Stomach (tissue), 9 donors: ENCODE measurements around the gene STX5. TPM values are rescaled to one million over a fixed set of nuclear protein-coding genes. Genes with fewer than 3 reads are reported as not detected.

ENCODE experiments used
- DNase-seq, 2 donors: peaks; one replicate each; pipeline versions ENCODE4 v3.0.0 to v3.0.0-alpha.2; 2013 to 2019
- H3K27ac ChIP-seq, 5 donors: fragments of 200-600 bp in 4 of 5; sonication (generic) in 4 of 5; one replicate each; pipeline ENCODE4 v1.5.1; 2013 to 2019; ENCODE audit warnings: mild to moderate bottlenecking in 1 of 5, moderate library complexity in 1 of 5
- H3K27me3 ChIP-seq, 3 donors: fragments of 200-600 bp; sonication (generic); one replicate each; pipeline ENCODE4 v1.5.1; 2017 to 2019; ENCODE audit warnings: mixed run types in 1 of 3
- H3K36me3 ChIP-seq, 4 donors: fragments of 200-600 bp; sonication (generic); 1 replicate in 3 of 4; 2 replicates in 1 of 4; pipeline ENCODE4 v1.5.1; 2016 to 2019
- H3K4me1 ChIP-seq, 4 donors: fragments of 200-600 bp; sonication (generic); one replicate each; pipeline ENCODE4 v1.5.1; 2016 to 2019
- H3K4me3 ChIP-seq, 4 donors: fragments of 200-600 bp; sonication (generic) in 3 of 4; one replicate each; pipeline ENCODE4 v1.5.1; 2016 to 2019; ENCODE audit warnings: mild to moderate bottlenecking in 1 of 4
- H3K9me3 ChIP-seq, 4 donors: fragments of 200-600 bp; sonication (generic); one replicate each; pipeline ENCODE4 v1.5.1; 2016 to 2019
- EP300 ChIP-seq: sonication (generic); formaldehyde crosslinking; IDR thresholded peaks from one replicate; pipeline ENCODE4 v1.6.1; 2017; ENCODE audit warnings: antibody characterized with exemption
- POLR2A ChIP-seq, 4 donors: fragments of 450-650 bp; IDR thresholded peaks; one replicate each; pipeline ENCODE4 v1.6.1; 2016; ENCODE audit warnings: antibody characterized with exemption in 4 of 4, control low read depth in 2 of 4, mild to moderate bottlenecking in 1 of 4, moderate library complexity in 1 of 4
- POLR2AphosphoS5 ChIP-seq, 3 donors: sonication (generic); formaldehyde crosslinking; IDR thresholded peaks; one replicate each; pipeline ENCODE4 v1.6.1; 2016; ENCODE audit warnings: antibody characterized with exemption in 3 of 3
- WGBS, 5 donors: extraction: QIAGEN DNeasy Blood & Tissue Kit in 3 of 5; methylation state at CpG; one replicate each; pipeline versions ENCODE4 v1.1.5 to v1.1.7; 2013 to 2018; 5-methylcytosine and 5-hydroxymethylcytosine counted together
- intact Hi-C: fragments of 100-400 bp; cut with DNase I; formaldehyde crosslinking; loops from one replicate; pipeline ENCODE4 v1.15.1; 2023; ENCODE audit warnings: low total_unique reads
- polyA plus RNA-seq, 3 donors: library from polyadenylated mRNA; stranded (reverse); fragments of 200-250 nt; gene quantifications; one replicate each; pipeline ENCODE4 v1.2.3, GENCODE V29; 2013
- total RNA-seq, 5 donors: library from RNA; depleted of rRNA; stranded (reverse); fragments of >200 nt; gene quantifications; one replicate each; pipeline versions ENCODE4 v1.1.0 to v1.2.3, GENCODE V29; 2014 to 2016
- TF ChIP-seq, protein P1 (sequence below), 7 experiments: fragments of 450-650 bp in 4 of 7; fragments of 200-600 bp in 3 of 7; sonication (generic) in 3 of 7; IDR thresholded peaks; one replicate each; pipeline ENCODE4 v1.5.1; 2016 to 2019; ENCODE audit warnings: antibody characterized with exemption in 7 of 7, control low read depth in 2 of 7, mild to moderate bottlenecking in 1 of 7
- donor health status: healthy with polysubstance abuse.
- donor health status: Bipolar disorder and iron deficiency.
- donor health status: healthy.

Gene STX5
- total and polyA plus RNA-seq, 8 donors = 8.2 to 48.1 (median 26.7) TPM

DNA sequence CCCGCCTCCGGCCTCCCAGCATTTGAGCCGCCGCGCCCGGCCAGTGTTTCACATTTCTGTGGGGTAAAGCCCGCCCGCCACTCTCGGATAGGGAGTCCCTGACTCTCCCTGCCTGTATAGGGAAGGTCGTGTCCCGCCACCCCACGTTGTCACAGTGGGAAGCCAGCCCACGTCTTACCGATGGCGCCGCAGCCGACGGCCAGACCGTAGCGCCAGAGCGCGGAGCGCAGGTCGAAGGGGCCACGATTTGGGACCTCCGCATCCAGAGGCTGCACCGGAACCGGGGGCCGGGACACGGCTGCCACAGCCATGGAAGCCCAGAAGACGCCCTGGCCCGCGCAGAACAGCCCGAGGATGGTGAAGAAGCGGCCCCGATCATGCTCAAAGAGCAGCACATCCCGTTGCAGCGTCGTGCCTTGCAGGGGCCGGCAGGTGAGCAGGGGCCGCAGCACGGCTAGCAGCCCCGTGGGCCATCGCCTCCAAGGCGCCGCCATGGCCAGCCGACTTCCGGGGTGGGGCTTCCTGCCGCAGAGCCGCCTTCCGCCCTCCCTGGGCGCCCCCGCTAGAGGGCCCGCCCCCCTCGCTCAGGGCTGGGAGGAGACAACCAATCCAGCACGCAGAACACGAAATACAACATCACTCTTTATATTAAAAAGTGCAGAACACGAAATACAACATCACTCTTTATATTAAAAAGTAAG, 40.2 kb downstream of the STX5 start, which contains the start of gene TMEM223:
TMEM223 (minus strand) TSS at position 506 of the 701 bp plus-strand sequence; CDS start at position 494, 12 bp downstream.
- intact Hi-C loops = loop anchor here (10.0 kb wide), 1 partner anchor 63 kb away; no protein-coding TSS in a partner anchor
- Histone ChIP-seq H3K4me1 (peaks cover 37 to 55% (median 53%) of the 10 kb centered on the region in 4 donors), H3K27ac (peak within 1 kb of the TSS; percentile 87 to 93 (median 89)), H3K4me3 (peak within 1 kb of the TSS; percentile 75 to 97 (median 87)), H3K9me3 (no peaks in the 10 kb centered on the region), H3K27me3 (no peaks in the 10 kb centered on the region), H3K36me3 (peaks cover 37 to 68% (median 64%) of the 10 kb centered on the region in 4 donors)
- peak; percentile 90 to 97 for DNase-seq
- WGBS, 5 donors = 0 to 1% (median 0%) methylated on average over 11 to 58 of the region's 58 CpGs
- TF ChIP-seq POLR2A (IDR thresholded peaks at IDR 0.05) (peak in 1 of 4 donors; percentile 29), EP300 (no peak), POLR2AphosphoS5 (IDR thresholded peaks at IDR 0.05) (peak; percentile 26 to 97 (median 80))
- TF ChIP-seq, protein P1, sequence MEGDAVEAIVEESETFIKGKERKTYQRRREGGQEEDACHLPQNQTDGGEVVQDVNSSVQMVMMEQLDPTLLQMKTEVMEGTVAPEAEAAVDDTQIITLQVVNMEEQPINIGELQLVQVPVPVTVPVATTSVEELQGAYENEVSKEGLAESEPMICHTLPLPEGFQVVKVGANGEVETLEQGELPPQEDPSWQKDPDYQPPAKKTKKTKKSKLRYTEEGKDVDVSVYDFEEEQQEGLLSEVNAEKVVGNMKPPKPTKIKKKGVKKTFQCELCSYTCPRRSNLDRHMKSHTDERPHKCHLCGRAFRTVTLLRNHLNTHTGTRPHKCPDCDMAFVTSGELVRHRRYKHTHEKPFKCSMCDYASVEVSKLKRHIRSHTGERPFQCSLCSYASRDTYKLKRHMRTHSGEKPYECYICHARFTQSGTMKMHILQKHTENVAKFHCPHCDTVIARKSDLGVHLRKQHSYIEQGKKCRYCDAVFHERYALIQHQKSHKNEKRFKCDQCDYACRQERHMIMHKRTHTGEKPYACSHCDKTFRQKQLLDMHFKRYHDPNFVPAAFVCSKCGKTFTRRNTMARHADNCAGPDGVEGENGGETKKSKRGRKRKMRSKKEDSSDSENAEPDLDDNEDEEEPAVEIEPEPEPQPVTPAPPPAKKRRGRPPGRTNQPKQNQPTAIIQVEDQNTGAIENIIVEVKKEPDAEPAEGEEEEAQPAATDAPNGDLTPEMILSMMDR (IDR thresholded peaks at IDR 0.05) = peak in 4 of 7 experiments; percentile 13 to 39 (median 20)

DNA sequence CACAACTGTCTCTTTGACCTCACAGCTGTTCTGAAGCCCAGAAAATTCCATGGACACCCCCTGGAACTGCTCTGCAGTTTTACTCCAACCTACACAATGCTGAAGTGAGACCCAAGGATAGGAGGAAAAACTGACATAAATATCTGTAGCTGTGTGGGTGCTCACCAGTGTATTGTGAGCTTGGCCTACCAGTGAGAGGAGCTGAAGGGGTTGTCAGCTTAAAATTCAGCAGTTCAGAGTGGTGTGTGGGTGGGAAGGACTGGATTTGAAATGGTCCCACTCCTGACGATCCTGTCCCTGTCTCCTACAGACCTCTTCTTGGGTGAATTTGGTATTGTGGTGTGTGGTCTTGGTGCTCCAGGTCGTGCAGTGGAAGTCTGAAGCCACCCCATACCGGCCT, 42.3 kb downstream of the STX5 start:
- peaks cover 45 to 66% (median 64%) of the 10 kb centered on the region in 4 donors for H3K4me1 ChIP-seq
- no peaks in the 10 kb centered on the region for H3K27me3 ChIP-seq
- H3K4me3 ChIP-seq = no peak overlapping the region
- intact Hi-C loops = loop anchor here (10.0 kb wide), 1 partner anchor 45 kb away; the partner anchor contains the start of genes STX5, TEX54 and WDR74
- H3K36me3 ChIP-seq = peaks cover 16 to 54% (median 43%) of the 10 kb centered on the region in 4 donors
- TF ChIP-seq, protein P1 (IDR thresholded peaks at IDR 0.05) = no peak
- no peaks in the 10 kb centered on the region for H3K9me3 ChIP-seq
- H3K27ac ChIP-seq = peak overlapping the region in 2 of 5 donors; percentile 88 to 93
- DNase-seq = no peak
- WGBS, 5 donors = 45 to 52% (median 51%) methylated on average over 2 to 3 of the region's 3 CpGs

DNA sequence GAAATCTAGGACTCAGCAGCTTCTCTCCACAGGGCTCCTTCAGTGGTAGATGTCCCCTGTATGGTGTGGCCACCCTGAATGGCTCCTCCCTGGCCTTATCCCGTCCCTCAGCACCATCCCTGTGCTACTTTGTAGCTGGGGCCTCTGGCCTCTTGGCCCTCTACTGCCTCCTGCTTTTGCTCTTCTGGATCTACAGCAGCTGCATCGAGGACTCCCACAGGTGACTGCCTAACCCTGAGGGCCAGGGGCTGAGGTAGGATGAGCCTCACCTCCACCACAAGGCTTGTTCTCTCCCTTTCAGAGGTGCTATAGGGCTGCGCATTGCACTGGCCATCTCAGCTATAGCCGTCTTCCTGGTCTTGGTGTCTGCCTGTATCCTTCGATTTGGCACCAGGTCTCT, 42.9 kb downstream of the STX5 start:
- Histone ChIP-seq H3K4me1 (peaks cover 45 to 66% (median 64%) of the 10 kb centered on the region in 4 donors), H3K36me3 (peaks cover 11 to 48% (median 38%) of the 10 kb centered on the region in 4 donors), H3K4me3 (peak overlapping the region in 1 of 4 donors; percentile 66), H3K9me3 (no peaks in the 10 kb centered on the region), H3K27ac (peak overlapping the region in 4 of 5 donors; percentile 92 to 99 (median 94)), H3K27me3 (no peaks in the 10 kb centered on the region)
- no peak for TF ChIP-seq POLR2AphosphoS5 (IDR thresholded peaks at IDR 0.05)
- TF ChIP-seq EP300 = no peak
- no peak for TF ChIP-seq POLR2A (IDR thresholded peaks at IDR 0.05)
- TF ChIP-seq, protein P1 (IDR thresholded peaks at IDR 0.05) = no peak
- DNase-seq = no peak
- 57 to 71% (median 65%) methylated on average over 4 to 5 of the region's 5 CpGs for WGBS, 5 donors
- intact Hi-C loops = loop anchor here (10.0 kb wide), 1 partner anchor 46 kb away; the partner anchor contains the start of genes STX5, TEX54 and WDR74

DNA sequence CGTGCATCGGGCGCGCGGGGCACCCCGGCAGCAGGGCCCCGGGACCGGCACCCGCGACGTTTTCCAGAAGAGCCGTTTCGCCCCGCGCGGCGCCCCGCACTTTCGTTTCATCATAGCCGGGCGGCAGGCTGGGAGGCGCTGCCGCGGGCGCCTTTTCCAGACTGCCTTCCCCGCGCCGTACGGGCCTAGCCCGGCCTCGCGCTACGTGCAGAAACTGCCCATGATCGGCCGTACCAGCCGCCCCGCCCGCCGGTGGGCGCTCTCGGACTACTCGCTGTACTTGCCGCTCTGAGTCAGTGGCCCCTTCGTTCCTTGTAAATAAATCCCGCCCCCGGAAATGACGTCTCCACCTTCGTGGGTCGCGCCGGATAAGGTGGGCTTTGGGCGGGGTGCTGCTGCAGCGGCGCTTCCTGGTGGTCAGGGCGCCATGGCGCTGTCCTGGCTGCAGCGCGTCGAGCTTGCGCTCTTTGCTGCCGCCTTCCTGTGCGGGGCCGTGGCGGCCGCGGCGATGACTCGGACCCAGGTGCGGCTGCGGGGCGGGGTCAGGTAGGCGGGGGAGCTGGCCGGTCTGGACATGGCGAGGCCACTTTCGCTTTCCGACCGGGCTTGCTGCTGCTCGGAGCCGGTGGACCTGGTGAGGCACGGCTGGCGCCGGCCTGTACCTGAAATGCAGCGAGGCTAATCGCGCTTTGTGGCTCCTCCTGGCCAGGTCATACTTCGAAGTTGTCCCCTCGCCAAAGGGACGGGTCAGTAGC, 44.7 kb downstream of the STX5 start, which contains the start of gene TMEM179B:
TMEM179B (plus strand) TSS at position 398 of the 755 bp plus-strand sequence; CDS start at position 428, 30 bp downstream.
- no peaks in the 10 kb centered on the region for H3K9me3 ChIP-seq
- 0 to 1% (median 0%) methylated on average over 49 to 88 of the region's 88 CpGs for WGBS, 5 donors
- peak within 1 kb of the TSS; percentile 62 to 100 (median 82) for H3K4me3 ChIP-seq
- peaks cover 41 to 61% (median 54%) of the 10 kb centered on the region in 4 donors for H3K4me1 ChIP-seq
- no peaks in the 10 kb centered on the region for H3K27me3 ChIP-seq
- peaks cover 16 to 45% (median 32%) of the 10 kb centered on the region in 4 donors for H3K36me3 ChIP-seq
- intact Hi-C loops = loop anchor here (10.0 kb wide), 1 partner anchor 48 kb away; the partner anchor contains the start of genes STX5, TEX54 and WDR74
- peak; percentile 99 to 100 for DNase-seq
- peak within 1 kb of the TSS; percentile 92 to 99 (median 94) for H3K27ac ChIP-seq
- TF ChIP-seq POLR2AphosphoS5 (IDR thresholded peaks at IDR 0.05) (peak; percentile 95 to 100 (median 97)), EP300 (no peak), POLR2A (IDR thresholded peaks at IDR 0.05) (peak in 2 of 4 donors; percentile 87 to 96)
- TF ChIP-seq, protein P1 (IDR thresholded peaks at IDR 0.05) = peak in 2 of 7 experiments; percentile 30 to 43
